ENCODE results near the gene PANX1.

GRCh38 chr11:94128291-94128745, 323 bp upstream of the PANX1 start:
- no peak for TF ChIP-seq SUZ12 (IDR thresholded peaks at IDR 0.05; ENCODE audit: extremely low read depth, insufficient read depth, insufficient read length)
- no peak for TF ChIP-seq ZNF274 (IDR thresholded peaks at IDR 0.05; ENCODE audit: low read depth, low read length)
